ENCODE results near the gene AMFR.

AMFR gene

DNA sequence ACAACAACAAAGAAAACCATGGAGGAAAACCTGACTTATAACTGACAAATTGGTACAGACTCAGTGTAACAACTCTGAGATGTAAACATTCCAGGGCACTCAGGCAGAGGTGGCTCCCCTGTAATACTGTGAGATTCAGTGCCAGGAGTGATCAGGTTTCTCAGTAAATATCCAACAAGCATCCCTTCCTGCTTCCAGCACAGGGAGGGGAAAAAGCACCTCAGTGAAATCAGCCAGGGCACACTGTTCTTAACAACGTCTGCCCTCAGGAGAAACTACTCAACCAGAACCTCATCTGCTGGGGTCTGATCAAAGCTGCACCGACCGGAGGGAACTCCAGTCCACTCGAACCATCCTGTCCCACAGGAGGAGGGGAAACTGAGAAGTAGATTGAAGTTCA lies 52.3 kb downstream of the AMFR start:
- no peak overlapping the region for H3K27ac Mint-ChIP-seq (ENCODE audit: low read depth)
- H3K36me3 Mint-ChIP-seq (ENCODE audit: insufficient read depth), result peaks cover 14% of the 10 kb centered on the region
- no peak overlapping the region for H3K4me3 Mint-ChIP-seq
- H3K9me3 Mint-ChIP-seq, result no peaks in the 10 kb centered on the region
- peaks cover 40% of the 10 kb centered on the region for H3K4me1 Mint-ChIP-seq
- no peak for DNase-seq (ENCODE audit: low spot score in 2 of 2)
- no peak for ATAC-seq (replicated peaks; ENCODE audit: extremely low read depth, poor library complexity, severe bottlenecking)
- H3K27me3 Mint-ChIP-seq, result no peaks in the 10 kb centered on the region

DNA sequence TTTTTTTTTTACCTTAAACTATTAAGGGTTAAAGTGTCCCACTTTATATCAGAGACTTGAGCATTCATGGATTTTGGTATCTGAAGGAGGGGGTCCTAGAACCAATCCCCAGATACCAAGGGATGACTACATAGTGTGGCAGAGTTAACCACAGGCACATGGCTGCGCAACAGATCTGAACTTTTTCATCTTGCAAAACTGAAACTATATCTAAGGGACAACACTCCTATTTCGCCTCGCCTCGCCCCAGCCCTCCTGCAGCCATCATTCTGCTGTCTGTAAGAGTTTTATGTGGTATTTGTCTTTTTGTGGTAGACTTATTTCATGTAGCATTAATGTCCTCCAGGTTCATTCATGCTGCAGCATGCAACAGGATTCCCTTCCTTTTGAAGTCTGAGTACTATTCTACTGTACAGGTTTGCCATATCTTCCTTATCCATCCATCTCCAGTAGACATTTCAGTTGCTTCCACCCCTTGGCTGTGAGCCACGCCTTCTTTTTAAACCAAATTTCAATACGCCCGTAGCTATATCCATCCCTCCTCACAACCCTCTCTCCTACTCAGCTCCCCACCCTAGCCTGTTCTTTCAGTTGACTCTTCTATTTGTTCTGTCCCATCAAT lies 53.2 kb downstream of the AMFR start:
- Mint-ChIP-seq H3K27me3 (no peaks in the 10 kb centered on the region), H3K4me3 (no peak overlapping the region), H3K4me1 (peaks cover 32% of the 10 kb centered on the region), H3K9me3 (no peaks in the 10 kb centered on the region), H3K36me3 (ENCODE audit: insufficient read depth) (peaks cover 16% of the 10 kb centered on the region), H3K27ac (ENCODE audit: low read depth) (no peak overlapping the region)
- DNase-seq (ENCODE audit: low spot score in 2 of 2) (no peak), ATAC-seq (replicated peaks; ENCODE audit: extremely low read depth, poor library complexity, severe bottlenecking) (no peak)

GRCh38 chr16:56371660-56371937 lies 53.7 kb downstream of the AMFR start:
- Mint-ChIP-seq H3K36me3 (ENCODE audit: insufficient read depth) (peaks cover 16% of the 10 kb centered on the region), H3K9me3 (no peaks in the 10 kb centered on the region), H3K4me1 (peaks cover 31% of the 10 kb centered on the region), H3K4me3 (no peak overlapping the region), H3K27me3 (no peaks in the 10 kb centered on the region), H3K27ac (ENCODE audit: low read depth) (no peak overlapping the region)
- DNase-seq (ENCODE audit: low spot score in 2 of 2) (no peak), ATAC-seq (replicated peaks; ENCODE audit: extremely low read depth, poor library complexity, severe bottlenecking) (no peak)

DNA sequence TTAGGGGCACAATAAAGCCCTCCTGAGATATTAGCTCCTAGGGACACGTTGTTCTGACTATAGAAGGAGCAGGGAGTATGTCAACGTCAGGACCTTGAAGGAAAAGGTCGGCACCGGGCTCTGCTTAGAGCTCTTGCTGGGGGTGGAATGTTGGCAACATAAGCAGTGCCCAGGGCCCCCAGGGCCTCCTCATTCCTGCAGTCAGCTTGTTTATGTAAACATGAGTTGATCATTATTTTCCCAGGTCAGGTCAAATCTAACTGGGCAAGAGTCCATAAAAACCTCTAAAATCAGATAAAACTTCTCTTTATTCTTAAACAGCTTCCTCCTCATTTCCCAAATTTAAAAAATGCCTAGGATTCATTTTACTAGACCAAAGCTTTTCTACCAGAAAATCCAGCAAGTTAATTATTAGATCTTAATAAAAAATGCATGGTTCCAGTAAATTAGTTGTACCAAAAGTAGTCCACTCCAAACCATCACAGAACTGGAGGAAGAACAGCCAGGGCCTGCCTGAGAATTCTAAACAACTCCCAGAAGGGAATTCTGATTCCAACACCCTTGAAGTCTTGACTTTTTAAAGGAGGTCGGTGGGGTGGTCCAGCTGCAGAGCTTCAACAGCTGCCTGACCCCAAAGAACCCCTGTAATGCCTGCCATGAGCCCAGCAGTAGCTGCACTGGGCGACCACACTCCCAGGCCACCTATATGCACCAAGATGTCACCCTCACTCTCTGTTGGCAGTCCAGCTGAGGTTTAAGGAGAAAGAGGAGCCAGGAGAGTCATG lies 54.3 kb downstream of the AMFR start:
- ATAC-seq (replicated peaks; ENCODE audit: extremely low read depth, poor library complexity, severe bottlenecking) (no peak), DNase-seq (ENCODE audit: low spot score in 2 of 2) (no peak)
- Mint-ChIP-seq H3K4me1 (peaks cover 31% of the 10 kb centered on the region), H3K9me3 (no peaks in the 10 kb centered on the region), H3K27me3 (no peaks in the 10 kb centered on the region), H3K4me3 (no peak overlapping the region), H3K36me3 (ENCODE audit: insufficient read depth) (peaks cover 16% of the 10 kb centered on the region), H3K27ac (ENCODE audit: low read depth) (no peak overlapping the region)

DNA sequence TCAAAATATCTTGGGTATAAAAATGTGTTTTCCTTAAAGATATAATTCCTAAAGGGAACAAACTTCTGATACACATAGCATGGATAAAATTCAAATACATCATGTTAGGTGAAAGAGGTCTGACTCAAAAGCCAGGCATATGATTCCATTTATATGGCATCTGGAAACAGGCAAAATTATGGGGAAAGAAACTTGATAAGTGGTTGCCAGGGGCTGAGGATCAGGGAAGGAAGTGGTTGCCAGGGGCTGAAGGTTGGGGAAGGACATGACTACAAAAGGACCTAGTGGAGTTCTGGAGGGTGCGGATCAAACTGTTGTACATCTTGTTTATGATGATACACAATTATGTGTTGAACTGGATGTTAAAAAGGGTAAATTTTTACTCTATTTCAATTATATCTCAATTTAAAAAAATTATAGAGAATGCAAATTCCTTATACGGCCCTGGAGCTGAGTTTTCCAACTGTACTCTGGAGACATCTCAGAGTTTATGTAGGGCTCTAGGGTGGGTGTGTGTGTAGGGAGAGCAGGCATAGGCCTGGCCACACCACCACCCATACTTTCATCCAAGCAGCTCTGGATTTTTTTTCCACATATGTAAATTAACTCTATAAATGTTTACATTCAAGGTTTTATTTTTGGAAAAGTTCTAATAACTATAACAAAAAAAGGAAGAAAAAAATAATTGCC lies 55.0 kb downstream of the AMFR start:
- Mint-ChIP-seq H3K36me3 (ENCODE audit: insufficient read depth) (peaks cover 13% of the 10 kb centered on the region), H3K4me3 (no peak overlapping the region), H3K4me1 (peaks cover 27% of the 10 kb centered on the region), H3K27ac (ENCODE audit: low read depth) (no peak overlapping the region), H3K27me3 (no peaks in the 10 kb centered on the region), H3K9me3 (no peaks in the 10 kb centered on the region)
- ATAC-seq (replicated peaks; ENCODE audit: extremely low read depth, poor library complexity, severe bottlenecking) (no peak), DNase-seq (ENCODE audit: low spot score in 2 of 2) (no peak)

GRCh38 chr16:56369202-56369601 lies 56.1 kb downstream of the AMFR start:
- Mint-ChIP-seq H3K27me3 (no peaks in the 10 kb centered on the region), H3K36me3 (ENCODE audit: insufficient read depth) (peaks cover 12% of the 10 kb centered on the region), H3K4me1 (peaks cover 22% of the 10 kb centered on the region), H3K4me3 (no peak overlapping the region), H3K27ac (ENCODE audit: low read depth) (no peak overlapping the region), H3K9me3 (no peaks in the 10 kb centered on the region)
- DNase-seq (ENCODE audit: low spot score in 2 of 2) (no peak), ATAC-seq (replicated peaks; ENCODE audit: extremely low read depth, poor library complexity, severe bottlenecking) (no peak)

DNA sequence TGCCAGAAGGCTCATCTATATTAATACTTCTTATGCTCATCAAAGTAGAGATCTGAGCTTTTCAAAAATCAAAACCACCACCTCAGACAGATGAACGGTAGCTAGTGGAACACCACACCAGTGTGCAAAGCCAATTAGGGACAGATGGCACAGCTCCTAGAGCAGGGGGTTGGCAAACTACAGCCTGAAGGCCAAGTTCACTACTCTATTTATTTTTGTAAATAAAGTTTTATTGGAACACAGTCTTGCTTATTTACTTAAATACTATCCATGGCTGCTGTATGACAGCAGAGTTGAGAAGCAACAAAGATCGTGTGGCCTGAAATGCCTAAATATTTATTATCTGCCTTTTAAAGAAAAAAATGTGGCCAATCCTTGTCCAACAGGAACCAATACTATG lies 56.8 kb downstream of the AMFR start:
- Mint-ChIP-seq H3K9me3 (no peaks in the 10 kb centered on the region), H3K36me3 (ENCODE audit: insufficient read depth) (peaks cover 7% of the 10 kb centered on the region), H3K4me1 (peaks cover 21% of the 10 kb centered on the region), H3K27me3 (no peaks in the 10 kb centered on the region), H3K4me3 (no peak overlapping the region), H3K27ac (ENCODE audit: low read depth) (no peak overlapping the region)
- ATAC-seq (replicated peaks; ENCODE audit: extremely low read depth, poor library complexity, severe bottlenecking) (no peak), DNase-seq (ENCODE audit: low spot score in 2 of 2) (no peak)

- DNase-seq (ENCODE audit: low spot score in 2 of 2) (no peak), ATAC-seq (replicated peaks; ENCODE audit: extremely low read depth, poor library complexity, severe bottlenecking) (no peak)
- no peak overlapping the region for H3K27ac Mint-ChIP-seq (ENCODE audit: low read depth)
Measured at GRCh38 chr16:56367764-56368163, 57.6 kb downstream of the AMFR start.

GRCh38 chr16:56366945-56367344 lies 58.4 kb downstream of the AMFR start:
- peaks cover 7% of the 10 kb centered on the region for H3K4me1 Mint-ChIP-seq
- peaks cover 14% of the 10 kb centered on the region for H3K36me3 Mint-ChIP-seq (ENCODE audit: insufficient read depth)
- H3K27me3 Mint-ChIP-seq, result no peaks in the 10 kb centered on the region
- H3K4me3 Mint-ChIP-seq, result no peak overlapping the region
- no peak overlapping the region for H3K27ac Mint-ChIP-seq (ENCODE audit: low read depth)
- no peak for ATAC-seq (replicated peaks; ENCODE audit: extremely low read depth, poor library complexity, severe bottlenecking)
- DNase-seq (ENCODE audit: low spot score in 2 of 2), result no peak
- no peaks in the 10 kb centered on the region for H3K9me3 Mint-ChIP-seq

More at GRCh38 chr16:56367764-56368163, 57.6 kb downstream of the AMFR start:
- H3K9me3 Mint-ChIP-seq, result no peaks in the 10 kb centered on the region
- peaks cover 12% of the 10 kb centered on the region for H3K36me3 Mint-ChIP-seq (ENCODE audit: insufficient read depth)
- H3K4me1 Mint-ChIP-seq, result peaks cover 15% of the 10 kb centered on the region
- no peak overlapping the region for H3K4me3 Mint-ChIP-seq
- no peaks in the 10 kb centered on the region for H3K27me3 Mint-ChIP-seq

GRCh38 chr16:56365552-56365951 lies 59.8 kb downstream of the AMFR start:
- Mint-ChIP-seq H3K9me3 (no peaks in the 10 kb centered on the region), H3K27me3 (no peaks in the 10 kb centered on the region), H3K4me3 (no peak overlapping the region), H3K27ac (ENCODE audit: low read depth) (no peak overlapping the region), H3K36me3 (ENCODE audit: insufficient read depth) (peaks cover 14% of the 10 kb centered on the region), H3K4me1 (no peaks in the 10 kb centered on the region)
- DNase-seq (ENCODE audit: low spot score in 2 of 2) (no peak), ATAC-seq (replicated peaks; ENCODE audit: extremely low read depth, poor library complexity, severe bottlenecking) (no peak)

DNA sequence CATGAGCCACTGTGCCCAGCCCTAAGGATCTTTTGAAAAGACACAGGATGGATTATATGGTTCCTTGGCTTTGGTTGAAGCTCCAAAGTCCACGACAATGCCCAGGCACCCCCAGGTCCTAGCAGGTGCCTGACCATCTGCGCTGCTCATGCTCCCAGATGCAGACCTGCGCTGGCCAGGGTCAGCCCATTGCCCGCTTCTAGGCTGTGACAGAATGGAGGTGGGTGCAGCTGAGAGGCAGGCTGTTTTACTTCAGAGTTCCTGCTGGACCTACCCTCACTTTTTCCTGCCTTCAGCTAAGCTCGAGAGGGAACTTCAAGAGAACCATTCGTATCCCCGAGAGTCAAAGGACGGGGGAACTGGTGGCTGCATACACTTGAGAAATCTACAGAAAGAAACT lies 60.5 kb downstream of the AMFR start:
- no peak for ATAC-seq (replicated peaks; ENCODE audit: extremely low read depth, poor library complexity, severe bottlenecking)

GRCh38 chr16:56363781-56364565 lies 61.4 kb downstream of the AMFR start:
- no peak for DNase-seq (ENCODE audit: low spot score in 2 of 2)
- Mint-ChIP-seq H3K27me3 (no peaks in the 10 kb centered on the region), H3K4me3 (no peak overlapping the region), H3K36me3 (ENCODE audit: insufficient read depth) (peaks cover 13% of the 10 kb centered on the region), H3K4me1 (no peaks in the 10 kb centered on the region), H3K27ac (ENCODE audit: low read depth) (no peak overlapping the region), H3K9me3 (no peaks in the 10 kb centered on the region)
- ATAC-seq (replicated peaks; ENCODE audit: extremely low read depth, poor library complexity, severe bottlenecking), result no peak

More for the DNA sequence above, 60.5 kb downstream of the AMFR start:
- DNase-seq (ENCODE audit: low spot score in 2 of 2), result no peak
- Mint-ChIP-seq H3K27me3 (no peaks in the 10 kb centered on the region), H3K27ac (ENCODE audit: low read depth) (no peak overlapping the region), H3K4me3 (no peak overlapping the region), H3K9me3 (no peaks in the 10 kb centered on the region), H3K36me3 (ENCODE audit: insufficient read depth) (peaks cover 13% of the 10 kb centered on the region), H3K4me1 (no peaks in the 10 kb centered on the region)

All from central memory CD8-positive, alpha-beta T cell (primary cell).